Bone marrow (tissue), 2 donors: Measurements from ENCODE around the gene TMEM63B.
"Not testable (repeated sequence)": the region's sequence is repeated elsewhere in the genome, so short reads cannot be mapped to it uniquely, and the experiment has no call there.

Experiments used
- DNase-seq, 2 donors: peaks; one replicate each; lab custom pipeline; 2025; lab: John Stamatoyannopoulos, UW

TMEM63B gene

GRCh38 chr6:44094403-44095242, 32.7 kb upstream of the TMEM63B start:
- no peak for DNase-seq

GRCh38 chr6:44095243-44095623, 32.1 kb upstream of the TMEM63B start:
- DNase-seq: not testable (repeated sequence)

DNA sequence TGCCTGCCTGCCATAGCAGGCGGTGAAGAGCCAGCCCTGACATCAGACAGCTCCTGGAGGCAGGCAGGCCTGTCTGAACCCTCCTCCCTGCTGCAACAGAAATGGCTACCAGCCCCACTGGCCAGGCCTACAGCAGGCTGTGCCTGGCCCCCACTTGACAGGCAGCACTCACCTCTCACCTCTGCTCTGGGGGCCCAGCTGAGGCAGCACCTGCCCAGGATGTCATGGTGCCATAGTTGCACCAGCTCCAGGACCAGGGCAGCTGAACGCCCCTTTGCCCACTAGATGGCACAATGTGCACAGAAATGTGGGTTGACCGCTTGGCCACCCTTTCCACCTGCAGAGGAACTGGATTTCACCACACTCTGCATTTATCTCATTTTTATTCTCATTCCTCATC, 30.7 kb upstream of the TMEM63B start:
- DNase-seq: peak; percentile 13 to 48

DNA sequence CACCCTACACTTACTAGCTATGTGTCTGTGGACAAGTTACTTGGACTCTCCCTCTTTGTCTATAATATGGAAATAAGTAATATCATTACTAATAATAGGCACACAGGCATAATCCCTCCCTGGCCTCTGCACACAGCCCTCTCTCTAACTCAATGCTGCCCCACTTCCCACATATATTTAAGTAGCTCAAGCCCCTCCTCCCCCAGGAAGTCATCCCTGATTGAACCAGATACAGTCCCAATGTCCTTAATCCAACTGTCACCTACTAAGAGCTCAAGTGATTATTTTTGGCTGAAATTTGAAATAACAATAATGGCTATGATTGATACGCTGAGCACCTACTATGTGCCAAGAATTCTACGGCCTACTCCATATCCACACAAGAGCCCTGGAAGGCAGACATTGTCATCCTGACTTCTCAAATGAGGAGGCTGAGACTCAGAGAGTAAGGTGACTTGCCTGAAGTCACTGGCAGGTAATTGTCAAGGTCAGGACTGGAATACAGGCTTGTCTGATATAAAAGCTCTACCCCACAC, 29.5 kb upstream of the TMEM63B start:
- DNase-seq: no peak

- DNase-seq: no peak
Measured at GRCh38 chr6:44099192-44099591, 28.2 kb upstream of the TMEM63B start.

- DNase-seq: no peak
Measured at GRCh38 chr6:44100088-44100550, 27.2 kb upstream of the TMEM63B start.

DNA sequence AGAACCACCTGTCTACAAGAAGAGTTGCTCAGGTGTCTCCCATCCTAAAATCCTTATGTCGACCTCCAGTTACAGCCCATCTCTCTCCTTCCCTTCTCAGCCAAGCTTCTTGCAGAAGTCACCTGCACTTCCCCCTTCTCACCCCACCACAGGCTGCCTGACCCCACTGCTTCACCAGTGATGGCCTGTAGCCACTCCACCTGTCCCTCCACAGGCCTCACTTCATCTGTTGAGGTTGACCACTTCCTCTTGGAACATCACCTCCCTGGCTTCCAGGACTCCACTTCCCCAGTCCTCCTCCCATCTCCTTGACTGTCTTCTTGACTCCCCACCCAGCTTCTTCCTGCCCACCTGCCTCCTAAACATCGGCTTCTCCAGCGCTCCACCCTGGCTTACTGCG, 25.5 kb upstream of the TMEM63B start:
- no peak for DNase-seq

DNA sequence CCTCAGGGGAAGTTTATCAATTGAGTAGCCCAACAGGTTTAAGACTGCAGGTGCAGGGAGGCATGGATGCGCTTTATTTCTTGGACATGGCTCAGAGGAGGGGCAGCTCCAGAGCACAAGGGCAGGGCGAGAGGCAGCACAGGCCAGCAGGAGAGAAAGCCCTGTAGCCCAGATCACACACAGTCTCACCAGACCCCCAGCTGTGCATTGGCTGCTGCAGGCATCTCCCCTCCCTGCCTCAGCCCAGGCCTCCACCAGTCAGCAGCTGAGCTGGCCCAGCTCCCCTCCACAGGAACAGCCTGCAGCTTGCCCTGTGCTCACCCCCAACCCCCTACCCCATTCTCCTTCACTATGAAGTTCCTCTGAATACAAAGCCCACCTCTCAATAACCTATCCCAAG, 24.8 kb upstream of the TMEM63B start:
- DNase-seq: no peak

DNA sequence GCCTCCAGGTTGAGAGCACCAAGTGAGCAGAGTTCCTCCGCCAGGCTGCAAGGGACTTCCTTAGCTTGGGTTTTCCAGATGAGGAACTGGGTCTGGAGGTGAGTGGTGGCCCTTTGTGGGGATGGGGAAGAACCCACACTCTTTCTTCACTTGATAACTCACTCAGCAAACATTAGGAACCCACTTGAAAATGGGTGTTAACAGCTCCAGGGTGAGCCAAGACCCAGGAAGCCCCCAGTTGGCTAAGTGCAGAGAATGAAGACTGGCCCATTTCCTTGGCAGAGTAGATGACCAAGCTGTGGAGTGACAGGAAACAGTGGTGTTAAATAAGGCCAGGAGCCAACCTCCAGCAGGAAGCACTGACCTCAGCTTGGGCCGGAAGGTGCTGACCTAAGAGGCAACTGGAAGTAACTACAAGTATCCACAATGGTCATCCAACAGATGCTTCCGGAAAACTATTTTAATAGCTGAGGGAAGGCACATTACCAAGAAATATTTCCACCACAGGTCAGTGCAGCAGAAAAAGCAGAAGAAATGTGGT, 22.8 kb upstream of the TMEM63B start:
- DNase-seq: no peak

DNA sequence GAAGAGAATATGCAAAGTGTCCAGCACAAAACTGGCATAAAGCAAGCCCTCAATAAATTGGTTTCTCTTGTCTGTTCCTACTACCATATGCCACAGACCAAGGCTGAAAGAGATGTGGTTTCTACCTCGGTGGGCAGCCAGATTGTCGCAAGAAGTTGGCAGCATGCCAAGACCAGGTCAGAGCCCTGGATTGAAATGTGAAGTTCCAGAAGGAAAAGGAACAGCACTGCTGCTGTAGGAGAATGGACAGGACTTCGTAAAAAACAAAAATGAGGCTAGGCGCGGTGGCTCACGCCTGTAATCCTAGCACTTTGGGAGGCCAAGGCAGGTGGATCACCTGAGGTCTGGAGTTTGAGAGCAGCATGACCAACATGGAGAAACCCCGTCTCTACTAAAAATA, 22.2 kb upstream of the TMEM63B start:
- DNase-seq: no peak

DNA sequence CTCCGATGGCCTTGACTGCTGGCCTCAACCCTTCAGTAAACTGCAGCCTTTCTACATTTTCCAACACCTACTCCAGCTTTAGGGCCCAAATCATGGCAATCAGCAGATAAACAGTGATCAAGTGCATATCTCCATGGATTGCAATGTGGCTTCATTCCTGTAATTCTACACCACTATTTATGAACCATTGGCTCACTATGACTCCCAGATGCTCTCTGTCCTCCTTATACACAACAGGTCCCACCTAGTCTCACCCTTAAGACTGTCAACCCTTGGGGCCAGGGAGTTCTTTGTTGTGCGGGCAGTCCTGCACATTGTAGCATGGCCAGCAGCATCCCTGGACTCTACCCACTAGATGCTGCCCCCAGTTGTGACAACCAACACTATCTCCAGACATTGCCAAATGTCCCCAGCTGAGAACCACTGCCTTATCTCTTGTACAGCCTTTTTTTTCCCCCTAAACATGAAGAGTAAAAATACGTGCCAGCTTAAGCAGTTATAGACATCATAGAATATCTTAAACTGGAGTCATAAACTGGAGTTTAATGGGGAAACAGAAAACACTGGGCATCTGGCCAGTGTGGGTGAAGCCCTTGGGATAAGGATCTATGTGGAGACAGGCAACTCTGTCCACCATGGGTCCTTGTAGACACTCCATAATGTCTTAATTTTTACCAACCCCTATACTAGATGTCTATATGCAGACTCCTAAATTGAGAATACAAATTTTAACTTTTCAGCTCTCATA, 21.2 kb upstream of the TMEM63B start:
- DNase-seq: no peak

GRCh38 chr6:44107017-44107416, 20.3 kb upstream of the TMEM63B start:
- no peak for DNase-seq

DNA sequence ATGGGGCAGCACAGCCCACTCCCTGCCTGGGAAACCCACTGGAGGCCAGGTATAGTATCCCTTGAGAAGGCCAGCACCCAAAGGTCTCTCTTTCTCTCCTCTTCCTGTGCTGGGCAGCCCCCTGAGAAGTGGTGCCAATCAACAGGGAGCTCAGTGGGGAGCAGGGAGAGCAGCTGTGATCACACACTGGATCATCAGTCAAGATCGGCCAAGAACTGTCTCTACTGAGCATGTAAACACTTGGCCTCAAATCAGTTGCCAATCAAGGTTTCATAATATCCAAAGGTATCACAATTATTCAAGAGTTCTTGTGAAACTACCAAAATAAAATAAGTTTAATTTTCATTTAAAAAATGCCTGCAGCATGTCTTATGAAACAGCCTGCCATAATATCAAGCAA, 18.9 kb upstream of the TMEM63B start:
- no peak for DNase-seq

GRCh38 chr6:44109212-44109611, 18.1 kb upstream of the TMEM63B start:
- DNase-seq: no peak

DNA sequence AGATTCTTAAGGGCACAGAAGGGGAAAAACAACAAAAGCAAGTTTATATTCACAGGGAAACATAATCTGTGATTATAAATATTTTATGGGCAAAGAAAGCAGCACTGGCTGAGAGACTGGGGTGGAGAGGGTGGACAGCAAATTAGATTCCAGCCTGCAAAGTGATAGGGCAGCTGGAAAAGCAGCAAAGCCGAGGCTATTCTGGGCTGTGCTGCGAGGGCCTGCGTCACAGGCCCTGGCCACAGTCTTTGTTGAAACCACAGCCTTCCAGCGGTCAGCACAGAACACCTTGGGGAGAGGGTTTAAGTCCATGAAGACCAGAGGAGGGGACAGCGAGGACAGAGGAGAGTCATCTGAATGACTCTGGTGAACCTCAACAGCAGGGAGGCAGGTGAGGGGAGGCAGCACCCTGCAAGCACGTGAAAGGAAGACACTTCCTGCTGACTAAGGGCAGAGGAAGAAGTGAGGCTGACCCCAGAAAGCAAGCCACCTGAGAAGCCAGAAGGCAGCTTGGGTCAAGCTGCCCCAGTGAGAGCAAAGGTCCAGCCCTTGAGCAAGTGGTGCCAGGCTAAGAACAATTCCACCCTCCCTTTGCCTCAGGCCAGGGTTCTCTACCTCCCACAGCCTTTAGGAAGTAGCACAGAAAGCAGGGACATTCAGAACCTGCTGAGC, 17.2 kb upstream of the TMEM63B start:
- DNase-seq: no peak

DNA sequence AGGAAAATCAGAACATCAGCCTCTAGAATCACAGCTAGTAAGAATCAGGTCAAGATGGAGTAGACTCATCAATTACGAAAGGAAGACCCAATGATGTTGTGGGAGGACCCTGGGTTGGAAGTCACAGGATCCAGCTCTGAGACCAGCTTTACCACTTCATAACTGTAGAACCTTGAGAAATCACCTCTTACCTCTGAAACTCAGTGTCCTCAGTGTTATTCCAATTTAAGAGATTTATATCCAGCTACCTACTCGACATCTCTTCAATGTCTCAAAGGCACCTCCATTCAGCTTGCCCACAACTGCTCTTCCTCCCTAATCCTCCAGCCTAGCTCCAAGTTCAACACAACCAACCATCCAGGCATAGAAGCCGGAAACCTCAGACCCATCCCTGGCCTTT, 16.4 kb upstream of the TMEM63B start:
- DNase-seq: no peak

GRCh38 chr6:44111434-44112417, 15.6 kb upstream of the TMEM63B start:
- no peak for DNase-seq

DNA sequence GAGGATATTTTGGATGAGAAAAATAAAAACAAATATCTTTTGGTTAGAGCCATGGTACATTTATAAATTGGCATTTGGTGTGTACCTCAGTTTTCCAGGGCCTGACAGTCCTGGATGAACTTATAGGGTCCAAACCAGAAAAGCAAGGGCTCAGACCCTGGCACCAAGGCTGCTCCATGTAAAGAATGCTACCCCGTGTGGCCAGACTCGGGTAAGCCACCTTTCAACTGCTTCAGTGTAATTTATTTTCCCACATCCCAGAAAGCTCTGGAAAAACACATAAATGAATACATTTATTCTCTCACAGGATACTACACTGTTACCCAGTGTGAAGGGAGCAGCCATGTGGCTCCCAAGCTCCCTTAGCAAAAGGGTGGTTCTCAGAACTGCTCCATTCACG, 13.9 kb upstream of the TMEM63B start:
- no peak for DNase-seq

DNA sequence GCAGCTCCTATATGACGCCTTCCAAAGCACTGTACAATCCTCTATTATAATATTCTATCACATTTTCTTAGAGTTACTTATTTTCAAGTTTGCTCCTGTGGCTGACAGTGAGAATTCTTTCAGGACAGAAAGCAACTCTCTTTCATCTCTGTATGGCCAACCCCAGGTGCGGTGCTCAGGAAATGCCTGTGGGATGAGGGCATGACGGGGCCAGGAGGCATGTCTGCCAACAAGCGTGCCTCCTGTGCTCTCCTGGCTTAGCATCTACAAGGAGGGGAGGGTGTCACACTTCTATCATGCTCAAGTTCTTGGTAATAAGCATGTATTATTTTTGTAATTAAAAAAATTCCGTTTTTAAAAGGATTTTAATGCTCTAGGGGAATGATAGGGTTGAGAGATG, 11.5 kb upstream of the TMEM63B start:
- no peak for DNase-seq

DNA sequence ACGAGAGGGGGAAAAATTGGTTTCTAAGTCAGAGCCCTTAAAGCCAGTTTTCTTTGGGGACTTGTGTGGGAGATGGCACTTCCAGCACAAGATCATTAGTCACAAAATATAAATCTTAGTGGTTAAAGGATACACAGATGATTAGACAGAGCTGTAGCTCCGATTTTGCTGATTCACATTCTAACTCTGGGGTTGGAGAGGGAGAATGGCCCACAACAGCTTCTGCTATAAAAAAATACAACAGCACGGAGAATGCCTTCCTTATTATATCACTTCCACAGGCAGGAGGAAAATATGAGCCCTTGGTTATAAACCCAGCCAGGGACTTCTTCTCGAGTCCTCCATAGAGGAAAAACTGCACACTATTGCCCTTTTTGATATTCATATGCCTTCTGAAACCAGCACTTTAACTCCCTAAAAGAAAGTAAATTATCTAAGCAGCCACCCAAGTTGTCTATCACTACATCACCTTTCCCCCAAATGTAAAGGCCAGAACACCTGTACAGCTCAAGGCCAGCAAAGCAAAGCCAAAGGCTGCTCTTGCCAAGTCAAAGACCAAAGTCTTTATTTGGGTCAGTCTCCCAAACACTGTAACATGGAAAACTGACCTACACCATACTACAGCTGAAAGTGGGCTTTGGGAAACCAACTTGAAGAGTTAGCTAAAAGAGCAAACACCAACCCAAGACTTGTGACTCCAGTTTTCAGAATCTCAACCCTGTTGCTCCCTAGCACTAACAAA, 10.5 kb upstream of the TMEM63B start:
- DNase-seq: no peak
